Subcutaneous adipose tissue (tissue), 4 donors: ENCODE data around the gene SRPX. TPM values are rescaled to one million over a fixed set of nuclear protein-coding genes. Genes with fewer than 3 reads are reported as not detected.

Experiments used
- total RNA-seq, 4 donors: library from RNA; depleted of rRNA; stranded (reverse); fragments of >200 nt; gene quantifications; one replicate each; pipeline ENCODE4 v1.1.0, GENCODE V29; 2016
- TF ChIP-seq, protein P1 (sequence below): fragments of 450-650 bp; IDR thresholded peaks from one replicate; pipeline ENCODE4 v1.5.1; 2016; ENCODE audit warnings: low read depth, mild to moderate bottlenecking, control low read depth, antibody characterized with exemption, moderate library complexity

Gene SRPX
- total RNA-seq, 4 donors from 2014 or later = 307 to 378 (median 349) TPM

DNA sequence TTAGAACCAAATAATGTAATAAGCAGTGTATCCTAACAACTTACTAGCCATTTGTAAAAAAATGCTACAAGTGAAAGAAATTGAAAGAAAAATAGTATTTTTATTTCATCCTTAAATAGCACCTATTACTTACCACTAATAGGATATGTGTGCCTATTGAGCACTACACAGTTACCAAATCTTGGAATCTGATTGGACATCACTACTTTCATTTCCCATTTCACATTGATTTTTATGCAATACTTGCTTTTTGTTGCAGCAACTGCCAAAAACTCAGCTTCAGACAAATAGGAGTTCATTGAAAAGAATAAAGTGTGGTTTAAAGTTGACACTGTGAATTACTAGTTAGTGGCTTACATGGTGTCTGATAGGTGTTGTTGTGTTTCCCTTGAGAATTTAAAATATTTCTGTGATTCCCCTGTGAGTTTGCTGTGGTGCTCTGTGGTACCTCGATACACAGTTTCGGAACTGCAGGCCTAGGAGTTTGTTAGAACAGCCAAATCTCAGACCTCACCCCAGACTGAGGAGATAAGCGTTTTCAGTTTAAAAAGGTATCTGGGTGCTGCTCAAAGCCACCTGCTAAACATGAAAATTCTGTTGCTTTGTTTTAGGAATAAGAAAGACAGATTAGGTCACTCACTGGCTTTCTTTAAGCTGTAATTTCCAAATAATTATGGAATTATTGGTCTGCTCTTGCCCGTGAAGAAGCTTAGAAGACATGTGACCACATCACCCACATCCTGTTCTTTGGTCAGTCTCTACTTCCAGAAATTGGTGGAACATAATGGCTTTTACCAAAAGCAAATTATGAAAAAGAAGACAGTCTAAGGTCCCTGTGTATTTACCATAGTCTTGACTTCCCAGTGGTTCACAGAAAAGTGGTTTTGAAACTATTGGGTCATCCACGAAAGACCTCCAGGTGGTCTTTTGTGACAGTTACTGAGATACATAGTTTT is 116.5 kb downstream of the SRPX start:
- TF ChIP-seq, protein P1, sequence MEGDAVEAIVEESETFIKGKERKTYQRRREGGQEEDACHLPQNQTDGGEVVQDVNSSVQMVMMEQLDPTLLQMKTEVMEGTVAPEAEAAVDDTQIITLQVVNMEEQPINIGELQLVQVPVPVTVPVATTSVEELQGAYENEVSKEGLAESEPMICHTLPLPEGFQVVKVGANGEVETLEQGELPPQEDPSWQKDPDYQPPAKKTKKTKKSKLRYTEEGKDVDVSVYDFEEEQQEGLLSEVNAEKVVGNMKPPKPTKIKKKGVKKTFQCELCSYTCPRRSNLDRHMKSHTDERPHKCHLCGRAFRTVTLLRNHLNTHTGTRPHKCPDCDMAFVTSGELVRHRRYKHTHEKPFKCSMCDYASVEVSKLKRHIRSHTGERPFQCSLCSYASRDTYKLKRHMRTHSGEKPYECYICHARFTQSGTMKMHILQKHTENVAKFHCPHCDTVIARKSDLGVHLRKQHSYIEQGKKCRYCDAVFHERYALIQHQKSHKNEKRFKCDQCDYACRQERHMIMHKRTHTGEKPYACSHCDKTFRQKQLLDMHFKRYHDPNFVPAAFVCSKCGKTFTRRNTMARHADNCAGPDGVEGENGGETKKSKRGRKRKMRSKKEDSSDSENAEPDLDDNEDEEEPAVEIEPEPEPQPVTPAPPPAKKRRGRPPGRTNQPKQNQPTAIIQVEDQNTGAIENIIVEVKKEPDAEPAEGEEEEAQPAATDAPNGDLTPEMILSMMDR = no peak

DNA sequence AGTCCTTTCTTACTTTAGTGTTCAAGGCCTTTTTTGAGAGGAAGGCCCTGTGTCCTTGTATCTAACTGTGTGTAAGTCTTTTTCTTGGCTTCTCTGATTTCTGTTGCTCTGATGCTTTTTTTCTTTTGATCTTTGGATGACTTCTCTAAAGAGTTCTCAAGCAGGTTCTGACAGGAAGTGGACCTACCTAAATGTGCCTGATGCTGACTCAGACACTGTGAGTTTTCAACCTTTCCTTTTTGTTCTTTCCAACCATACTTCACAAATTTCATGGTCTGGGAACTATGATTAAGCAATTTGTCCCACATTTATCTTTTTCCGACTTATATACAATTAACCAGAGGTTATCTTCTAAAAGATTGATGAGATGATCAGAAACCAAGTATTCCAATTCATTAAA is 117.8 kb downstream of the SRPX start:
- TF ChIP-seq, protein P1 = no peak

DNA sequence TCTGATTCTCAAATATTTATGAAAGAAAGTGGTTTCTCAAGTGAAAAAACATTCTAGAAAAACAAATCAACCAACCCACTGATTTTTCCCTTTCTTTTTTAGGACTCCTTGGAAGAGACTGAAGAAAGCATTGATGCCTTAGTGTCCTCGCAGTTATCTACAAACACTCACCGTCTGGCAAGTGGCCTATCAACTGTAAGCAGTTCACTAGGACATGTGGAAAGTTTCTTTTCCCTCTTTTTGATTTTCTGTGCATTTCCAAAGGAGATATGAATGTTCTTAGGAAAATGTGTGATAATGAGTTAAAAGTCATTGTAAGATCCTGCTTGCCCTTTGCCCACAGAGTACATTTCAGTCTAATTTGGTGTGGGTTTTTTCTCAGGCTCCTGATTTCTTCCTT is 118.4 kb downstream of the SRPX start:
- TF ChIP-seq, protein P1 = no peak

DNA sequence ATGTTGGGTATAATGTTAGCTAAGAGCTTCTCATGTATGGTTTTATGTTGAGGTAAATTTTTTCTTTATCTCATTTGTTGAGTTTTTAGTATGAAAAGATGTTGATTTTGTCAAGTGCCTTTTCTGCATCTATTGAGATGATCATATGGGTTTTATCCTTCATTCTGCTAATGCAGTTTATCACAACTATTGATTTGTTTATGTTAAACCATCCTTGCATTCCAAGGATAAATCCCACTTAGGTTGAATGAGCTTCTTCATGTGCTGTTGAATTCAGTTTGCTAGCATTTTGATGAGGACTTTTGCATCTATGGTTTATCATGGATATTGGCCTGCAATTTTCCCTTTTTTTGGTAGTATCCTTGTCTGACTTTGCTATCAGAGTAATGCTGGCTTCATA is 121.0 kb downstream of the SRPX start:
- TF ChIP-seq, protein P1 = no peak

Other genes with a start within 250 kb of the SRPX start
- 1 to 10 TPM in 1 of 4 donors, under 1 TPM in 2, not detected in 1; 0.33 to 5.5 (median 0.51) TPM for gene SYTL5, start 214.3 kb downstream of the SRPX start, total RNA-seq
- 10 to 100 TPM; 30.6 to 84.1 (median 57.1) TPM for gene RPGR, start 106.6 kb upstream of the SRPX start, total RNA-seq
- 1 to 10 TPM in 1 of 4 donors, not detected in 3; 2.1 TPM for gene OTC, start 131.7 kb upstream of the SRPX start, total RNA-seq